Activated CD4-positive, alpha-beta T cell treated with anti-CD3 and anti-CD28 coated beads, Interleukin-2, Interleukin-6, amounts not matched to agents 100 ng/mL and 50 ng/mL, durations not matched to agents 16 hours and 8 hours (primary cell): ENCODE results near the gene OPRL1.
A peak's percentile ranks its signal among the peaks of the same experiment; 100 is the strongest.

Experiments
- DNase-seq: peaks from one replicate; pipeline ENCODE4 v3.0.0-alpha.2; 2020

The OPRL1 gene

DNA sequence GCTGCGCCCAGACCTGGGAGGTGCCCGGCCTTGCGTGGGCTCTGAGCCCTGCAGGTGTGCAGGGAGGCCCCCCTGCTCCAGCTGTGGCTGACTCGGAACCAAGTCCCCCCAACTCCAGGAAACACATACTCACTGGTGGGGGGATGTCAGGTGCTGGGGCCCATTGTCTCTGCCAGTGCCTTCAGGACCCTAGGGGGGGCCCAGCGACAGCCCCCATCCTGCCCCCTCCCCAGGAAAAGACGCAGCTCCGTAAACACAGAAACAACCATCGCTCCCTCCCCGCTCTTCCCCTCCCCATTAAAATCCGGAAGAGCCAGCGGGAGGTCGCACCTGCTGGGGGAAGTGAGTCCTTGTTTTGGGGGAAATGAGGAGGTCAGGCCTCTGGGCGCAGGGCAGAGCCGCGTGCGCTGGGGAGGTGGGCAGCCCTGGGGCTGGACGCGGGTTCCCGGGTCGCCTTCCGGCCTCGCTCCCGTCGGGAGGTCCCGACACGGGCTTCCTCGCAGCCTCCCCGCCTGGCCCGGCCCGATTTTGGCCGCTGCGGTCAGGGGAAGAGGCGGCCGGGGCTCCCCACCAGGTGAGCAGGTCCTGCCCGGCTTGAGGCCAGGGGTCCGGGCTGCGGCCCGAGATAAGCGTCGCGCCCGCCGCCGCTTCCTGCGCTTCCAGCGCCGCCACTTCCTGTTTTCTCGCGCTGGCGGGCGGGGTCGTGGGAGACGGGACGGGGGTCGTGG, 37.7 kb upstream of the OPRL1 start:
- no peak for DNase-seq

GRCh38 chr20:64043768-64044167, 36.1 kb upstream of the OPRL1 start:
- no peak for DNase-seq

GRCh38 chr20:64044484-64045247, 35.2 kb upstream of the OPRL1 start:
- no peak for DNase-seq

DNA sequence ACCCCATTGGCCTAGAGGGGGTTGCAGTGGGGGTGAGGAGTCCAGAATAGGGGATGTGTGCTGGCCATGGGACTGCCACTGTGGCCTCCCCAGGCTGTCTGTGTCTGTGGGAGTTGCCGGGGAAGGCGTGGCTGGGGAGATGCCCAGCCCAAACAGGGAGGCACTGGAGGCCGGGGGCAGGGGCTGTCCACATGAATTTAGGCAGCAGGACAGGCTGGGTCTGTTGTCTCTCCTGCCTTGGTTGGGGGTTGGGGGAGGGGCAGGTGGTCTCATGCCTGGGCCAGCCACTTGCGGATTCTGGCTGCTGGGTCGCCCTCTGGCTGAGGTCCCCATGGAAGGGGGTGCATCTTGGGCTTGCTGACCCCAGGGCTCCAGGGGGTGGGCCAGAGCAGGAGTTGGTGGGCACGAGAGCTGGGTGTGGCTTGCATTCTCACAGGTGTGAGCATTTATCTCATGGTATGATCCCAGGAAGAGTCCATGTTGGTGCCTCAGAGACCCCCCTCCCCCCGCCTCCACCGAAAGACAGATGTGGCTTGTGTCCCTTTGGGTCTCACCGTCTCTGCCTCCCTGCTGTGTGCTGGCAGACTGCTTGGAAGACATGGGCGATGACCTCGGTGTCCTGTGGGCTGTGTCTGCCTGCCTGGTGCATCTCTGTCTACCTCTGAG, 34.4 kb upstream of the OPRL1 start:
- DNase-seq: no peak

DNA sequence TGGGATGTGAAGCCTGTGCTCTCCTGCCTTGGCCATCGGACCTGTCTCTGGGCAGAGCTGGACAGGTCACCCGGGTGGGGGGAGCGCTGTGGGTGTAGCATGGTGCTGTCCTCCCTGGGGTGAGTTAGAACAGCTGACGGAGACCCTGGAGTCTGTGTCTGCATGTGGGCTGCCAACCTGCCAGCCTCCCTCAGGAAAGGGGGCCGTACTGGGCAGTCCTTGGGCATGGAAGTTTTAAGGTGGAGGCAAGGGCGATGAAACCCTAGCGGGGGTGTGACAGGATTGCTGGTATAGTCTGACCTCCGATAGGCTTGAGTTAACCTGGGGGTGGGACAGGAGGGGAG, 32.9 kb upstream of the OPRL1 start:
- DNase-seq: no peak

- no peak for DNase-seq
Observed at GRCh38 chr20:64047968-64048401, 31.9 kb upstream of the OPRL1 start.

DNA sequence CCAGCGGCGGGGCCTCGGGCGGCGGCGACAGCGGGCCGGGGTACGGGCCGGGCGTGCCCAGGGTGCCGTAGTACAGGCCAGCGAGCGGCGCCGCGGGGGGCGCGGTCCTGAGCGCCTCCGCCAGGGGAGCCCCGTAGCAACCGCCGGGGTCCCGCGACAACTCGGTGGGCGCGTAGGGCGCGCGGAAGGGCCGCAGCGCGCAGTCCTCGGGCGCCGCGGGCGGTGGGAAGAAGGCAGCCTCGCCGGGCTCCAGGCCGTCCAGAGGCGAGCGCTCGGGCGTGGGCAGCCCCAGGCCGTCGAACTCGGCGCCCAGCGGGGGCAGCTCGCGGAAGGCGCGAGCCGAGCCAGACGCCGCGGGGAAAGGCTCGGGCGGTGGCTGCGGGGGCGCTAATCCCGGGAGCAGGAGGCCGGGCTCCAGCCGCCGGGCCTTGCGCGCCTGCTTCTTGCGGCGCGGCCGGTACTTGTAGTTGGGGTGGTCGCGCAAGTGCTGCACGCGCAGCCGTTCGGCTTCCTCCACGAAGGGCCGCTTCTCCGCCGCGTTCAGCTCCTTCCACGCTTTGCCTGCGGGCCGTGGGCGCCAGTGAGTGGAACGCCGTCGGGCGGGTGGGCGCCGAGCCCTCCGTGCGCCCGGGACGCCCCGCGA, 31.4 kb upstream of the OPRL1 start:
- DNase-seq: no peak

DNA sequence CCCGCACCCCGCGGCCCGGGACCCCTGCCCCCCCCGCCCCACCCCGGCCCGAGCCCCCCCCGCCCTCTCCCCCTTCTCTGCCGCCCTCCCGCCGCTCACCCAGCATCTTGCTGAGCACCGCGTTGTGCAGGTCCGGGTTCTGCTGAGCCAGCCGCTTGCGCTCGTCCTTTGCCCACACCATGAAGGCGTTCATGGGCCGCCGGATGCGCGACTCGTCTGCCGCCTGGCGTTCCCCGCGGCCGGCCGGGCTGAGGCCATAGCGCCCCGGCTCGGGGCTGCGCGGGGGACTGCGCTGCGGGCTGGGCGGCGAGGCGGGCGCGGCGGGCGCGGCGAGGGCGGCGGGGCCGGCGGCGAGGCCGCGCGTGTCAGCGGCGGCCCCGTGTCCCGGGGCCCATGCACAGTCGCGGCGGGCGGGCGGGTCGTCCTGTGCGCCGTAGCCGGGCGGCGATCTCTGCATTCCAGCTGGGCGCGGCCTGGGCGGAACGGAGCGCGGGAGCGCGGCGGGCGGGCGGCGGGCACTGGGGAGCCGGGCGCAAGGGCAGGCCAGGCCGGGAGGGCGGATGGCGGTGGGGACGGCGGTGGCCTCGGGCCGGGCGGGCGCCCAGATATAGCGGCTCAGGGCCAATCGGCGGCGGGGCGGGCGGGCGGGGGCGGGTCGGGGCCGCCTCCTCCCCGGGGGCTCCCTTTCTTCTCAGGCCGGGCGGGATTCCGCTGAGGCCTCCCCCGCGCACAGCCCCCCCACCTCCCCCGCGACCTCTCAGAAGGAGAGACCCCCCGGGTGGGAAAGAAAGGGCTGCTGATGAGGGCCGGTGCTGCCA, 30.6 kb upstream of the OPRL1 start, which contains the start of gene SOX18:
TSS of gene SOX18 (minus strand) at position 580 of the 818 bp plus-strand sequence. CDS start at position 457, 123 bp downstream.
- DNase-seq: peak; percentile 55

- DNase-seq: no peak
Observed at GRCh38 chr20:64049878-64050260, 30.0 kb upstream of the OPRL1 start.

- DNase-seq: no peak
Observed at GRCh38 chr20:64050261-64051032, 29.4 kb upstream of the OPRL1 start.

DNA sequence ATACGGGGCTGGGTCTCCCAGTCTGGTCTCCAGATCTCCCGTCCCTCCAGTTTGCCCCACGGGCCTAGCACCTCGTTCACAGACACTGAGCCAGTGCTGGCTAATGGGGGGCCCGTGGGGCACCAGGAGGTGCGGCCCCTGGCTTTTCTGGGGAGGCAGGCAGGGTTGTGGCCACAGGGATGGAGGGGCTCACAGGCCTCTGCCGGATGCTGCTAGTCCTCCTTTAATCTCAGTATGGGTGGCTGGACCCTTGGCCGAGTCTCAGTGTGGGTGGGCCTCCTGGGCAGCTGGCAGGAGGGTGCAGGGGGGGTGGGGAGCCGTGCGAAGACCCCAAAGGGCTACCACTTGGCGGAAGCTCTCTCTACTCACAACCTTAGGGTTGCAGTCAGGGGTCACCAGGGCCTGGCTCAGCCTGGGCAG, 28.8 kb upstream of the OPRL1 start:
- no peak for DNase-seq

GRCh38 chr20:64051561-64052325, 28.1 kb upstream of the OPRL1 start:
- DNase-seq: no peak

- no peak for DNase-seq
Observed at GRCh38 chr20:64052326-64052722, 27.6 kb upstream of the OPRL1 start.

DNA sequence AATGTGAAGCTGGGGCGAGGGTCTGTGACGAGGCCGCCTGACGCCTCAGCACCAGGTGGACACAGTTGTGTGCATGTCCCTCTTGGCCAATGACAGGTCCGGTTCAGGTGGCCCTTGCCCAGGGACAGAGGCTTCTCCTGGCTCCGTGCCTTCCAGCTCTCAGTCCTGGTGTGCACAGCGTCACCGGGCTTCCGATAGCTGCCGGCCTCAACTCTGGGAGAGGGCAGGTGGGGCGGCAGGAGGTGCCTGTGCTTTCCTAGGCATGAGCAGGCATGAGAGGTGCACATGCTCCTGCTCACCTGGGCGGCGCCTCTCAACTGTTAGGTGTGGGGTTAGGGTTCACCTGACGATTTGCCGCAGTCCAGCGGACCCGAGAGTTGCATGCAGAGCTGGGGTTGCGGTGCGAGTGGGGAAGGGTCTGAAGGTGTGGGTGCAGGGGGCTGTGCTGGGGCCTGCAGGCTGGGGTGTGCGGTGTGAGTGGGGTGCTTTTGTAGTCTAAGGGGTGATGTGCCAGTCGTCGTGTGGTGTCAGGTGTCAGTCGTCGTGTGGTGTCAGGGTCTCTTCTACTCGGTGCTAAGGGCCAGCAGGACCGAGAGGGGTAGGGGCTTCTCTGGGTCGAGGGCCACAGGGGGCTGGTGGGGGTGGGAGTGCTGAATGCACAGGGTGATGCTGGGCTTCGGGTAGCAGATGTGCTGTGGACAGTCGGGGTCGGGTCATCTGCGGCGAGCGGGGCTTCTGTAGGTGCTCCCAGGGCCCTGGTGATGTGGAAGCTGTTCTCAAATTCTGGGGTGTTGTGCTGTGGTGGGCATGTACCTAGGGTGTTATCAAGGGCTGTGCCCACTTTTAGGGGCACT, 26.7 kb upstream of the OPRL1 start:
- DNase-seq: no peak

DNA sequence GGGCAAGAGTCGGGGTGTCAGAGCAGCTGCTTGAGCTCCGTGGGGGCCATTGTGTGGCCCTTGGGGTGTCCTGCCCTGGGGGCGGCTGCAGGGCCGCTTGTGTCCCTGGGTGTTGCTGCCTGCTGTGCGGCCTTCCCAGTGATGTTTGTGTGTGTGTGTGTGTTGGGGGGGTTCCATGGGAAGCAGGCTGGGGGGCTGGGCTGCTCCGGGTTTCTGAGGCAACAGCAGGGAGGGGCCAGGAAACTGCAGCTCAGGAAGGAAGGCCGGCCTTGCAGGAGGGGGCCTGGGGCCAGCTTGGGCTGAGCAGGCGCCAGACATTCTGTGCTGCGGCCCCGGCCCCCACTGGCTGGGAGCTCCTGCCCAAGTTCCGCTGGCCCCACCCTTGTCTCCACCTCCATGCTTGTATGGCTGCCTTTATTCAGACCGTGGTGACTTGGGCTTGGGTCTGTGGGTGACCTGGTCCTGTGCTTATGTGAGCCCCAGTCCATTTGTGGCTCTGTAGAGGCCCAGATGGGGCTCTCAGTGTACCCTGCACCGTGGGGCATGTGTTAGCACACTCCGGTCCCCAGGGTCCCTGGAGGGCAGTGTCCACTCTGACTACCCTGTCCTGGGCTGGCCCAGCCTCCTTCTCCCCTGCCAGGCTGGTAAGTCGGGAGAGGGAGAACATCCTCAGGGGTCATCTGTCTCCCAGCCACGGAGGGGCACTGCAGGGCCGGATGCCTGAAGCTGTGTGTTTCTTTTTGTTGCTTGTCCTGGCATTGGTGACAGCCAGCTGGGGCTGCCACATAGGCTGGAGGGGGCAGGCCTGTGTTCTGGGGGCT, 25.8 kb upstream of the OPRL1 start:
- DNase-seq: no peak

DNA sequence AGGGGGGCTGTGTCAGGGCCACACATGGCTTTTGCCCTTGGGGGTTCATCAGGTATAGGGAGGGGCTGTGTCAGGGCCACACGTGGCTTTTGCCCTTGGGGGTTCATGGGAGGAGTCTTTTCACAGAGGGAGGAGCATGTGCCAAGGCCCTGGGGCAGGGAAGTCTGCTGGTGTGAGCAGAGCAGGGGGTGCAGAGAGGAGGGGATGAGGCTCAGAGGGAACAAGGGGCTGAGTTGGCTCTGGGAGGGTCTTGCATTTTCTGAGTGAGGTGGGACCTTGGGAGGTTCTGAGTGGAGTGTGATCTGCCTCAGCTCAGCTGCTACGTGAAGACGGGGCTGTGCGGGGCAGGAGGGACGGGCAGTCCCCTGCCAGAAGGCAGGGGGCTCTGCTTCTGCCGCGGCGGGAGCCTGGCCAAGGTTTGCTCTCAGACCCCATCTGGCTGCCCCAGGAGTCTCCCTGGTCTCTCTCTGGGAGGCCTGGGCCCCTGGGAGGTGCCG, 24.4 kb upstream of the OPRL1 start:
- DNase-seq: no peak

- DNase-seq: no peak
Observed at GRCh38 chr20:64055893-64056638, 23.8 kb upstream of the OPRL1 start.

DNA sequence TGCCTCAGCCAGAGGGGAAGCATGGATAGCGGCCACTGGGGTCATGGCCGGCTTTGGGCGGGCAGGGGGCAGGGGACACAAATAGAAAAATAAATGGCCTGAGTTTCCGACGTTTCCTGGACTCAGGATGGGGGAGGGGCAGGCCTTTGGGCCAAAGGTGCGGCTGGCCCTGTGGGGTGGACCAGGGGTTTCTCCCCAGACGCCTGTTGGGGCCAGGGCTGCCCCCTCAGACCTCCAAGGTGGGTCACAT, 23.3 kb upstream of the OPRL1 start:
- no peak for DNase-seq
